T-helper 1 cell (primary cell): ENCODE data around the gene ASZ1.

Experiments
- DNase-seq, 5 donors: peaks; one replicate each; pipeline ENCODE4 v3.0.0-alpha.2; 2012 to 2020

The ASZ1 gene

GRCh38 chr7:117401293-117402002, 25.8 kb downstream of the ASZ1 start:
- DNase-seq, result no peak

GRCh38 chr7:117399820-117400422, 27.4 kb downstream of the ASZ1 start:
- no peak for DNase-seq

- DNase-seq, result no peak
Measured at GRCh38 chr7:117395743-117396142, 31.6 kb downstream of the ASZ1 start.

- DNase-seq, result no peak
Measured at GRCh38 chr7:117393781-117394180, 33.5 kb downstream of the ASZ1 start.

- DNase-seq, result no peak
Measured at GRCh38 chr7:117389871-117390270, 37.4 kb downstream of the ASZ1 start.

GRCh38 chr7:117386110-117386706, 41.1 kb downstream of the ASZ1 start:
- DNase-seq, result no peak

GRCh38 chr7:117385363-117386109, 41.8 kb downstream of the ASZ1 start:
- DNase-seq, result no peak

- DNase-seq, result no peak
Measured at GRCh38 chr7:117384688-117385362, 42.5 kb downstream of the ASZ1 start.

GRCh38 chr7:117383483-117384189, 43.7 kb downstream of the ASZ1 start:
- DNase-seq, result no peak

GRCh38 chr7:117383046-117383445, 44.2 kb downstream of the ASZ1 start:
- DNase-seq, result no peak

GRCh38 chr7:117381362-117381761, 45.9 kb downstream of the ASZ1 start:
- no peak for DNase-seq

- DNase-seq, result no peak
Measured at GRCh38 chr7:117375380-117375779, 51.9 kb downstream of the ASZ1 start.

- no peak for DNase-seq
Measured at GRCh38 chr7:117372073-117372472, 55.2 kb downstream of the ASZ1 start.

GRCh38 chr7:117364339-117365080, 62.8 kb downstream of the ASZ1 start:
- no peak for DNase-seq

- DNase-seq, result no peak
Measured at GRCh38 chr7:117362294-117362888, 64.9 kb downstream of the ASZ1 start.

- no peak for DNase-seq
Measured at GRCh38 chr7:117350027-117350426, 77.3 kb downstream of the ASZ1 start.

- no peak for DNase-seq
Measured at GRCh38 chr7:117349570-117349969, 77.7 kb downstream of the ASZ1 start.

GRCh38 chr7:117347962-117348672, 79.2 kb downstream of the ASZ1 start:
- no peak for DNase-seq

- no peak for DNase-seq
Measured at GRCh38 chr7:117347480-117347879, 79.8 kb downstream of the ASZ1 start.

GRCh38 chr7:117346161-117346560, 81.1 kb downstream of the ASZ1 start:
- no peak for DNase-seq
